Neural cell (in vitro differentiated cells): ENCODE results near the gene SYNGR1.

Experiments used
- CTCF ChIP-seq: fragments of 450-650 bp; IDR thresholded peaks from 2 replicates; pipeline ENCODE4 v1.5.1; 2014; ENCODE audit warnings: antibody characterized with exemption, mild to moderate bottlenecking, moderate library complexity; ENCODE audit not compliant: poor library complexity, severe bottlenecking
- MXI1 ChIP-seq: fragments of 450-650 bp; conservative IDR thresholded peaks from 2 replicates; pipeline ENCODE4 v1.6.1; 2014; ENCODE audit warnings: antibody characterized with exemption, mild to moderate bottlenecking; ENCODE audit not compliant: poor library complexity, severe bottlenecking
- POLR2AphosphoS5 ChIP-seq: IDR thresholded peaks from 2 replicates; pipeline ENCODE4 v1.6.1; 2012

GRCh38 chr22:39417641-39418040, 67.8 kb downstream of the SYNGR1 start:
- TF ChIP-seq POLR2AphosphoS5 (no peak), MXI1 (no peak), CTCF (no peak)
